Endodermal cell (in vitro differentiated cells): Measurements from ENCODE around the gene CAPNS1. TPM values are rescaled to one million over a fixed set of nuclear protein-coding genes. Genes with fewer than 3 reads are reported as not detected.

Source experiments
- DNase-seq: peaks from one replicate; pipeline ENCODE4 v3.0.0-alpha.2; 2017
- H3K27ac ChIP-seq: 2 replicates; pipeline ENCODE4 v1.5.1; 2013; ENCODE audit warnings: mild to moderate bottlenecking, low read depth, low read length, moderate library complexity
- H3K27me3 ChIP-seq: 2 replicates; pipeline ENCODE4 v1.6.1; 2013; ENCODE audit warnings: mild to moderate bottlenecking, low read length, moderate library complexity; ENCODE audit not compliant: insufficient read depth, control insufficient read depth, poor library complexity, severe bottlenecking
- H3K36me3 ChIP-seq: 2 replicates; pipeline ENCODE4 v1.7.0; 2013; ENCODE audit warnings: mild to moderate bottlenecking, low read length, moderate library complexity; ENCODE audit not compliant: control insufficient read depth, insufficient read depth
- H3K4me1 ChIP-seq: one replicate; pipeline ENCODE4 v1.7.0; 2013; ENCODE audit warnings: low read length; ENCODE audit not compliant: control insufficient read depth, insufficient read depth
- H3K4me3 ChIP-seq: 2 replicates; pipeline ENCODE4 v1.5.1; 2013; ENCODE audit warnings: mild to moderate bottlenecking, low read length, moderate library complexity
- H3K9ac ChIP-seq: 2 replicates; pipeline ENCODE4 v1.6.1; 2013; ENCODE audit warnings: mild to moderate bottlenecking, low read length, moderate library complexity; ENCODE audit not compliant: poor library complexity, severe bottlenecking; ENCODE audit errors: extremely low read depth
- H3K9me3 ChIP-seq: 2 replicates; pipeline ENCODE4 v1.6.1; 2013; ENCODE audit warnings: mild to moderate bottlenecking, low read length, moderate library complexity; ENCODE audit not compliant: control insufficient read depth
- H3K27ac Mint-ChIP-seq: 2 replicates; pipeline ENCODE4 v1.8.0; 2020; ENCODE audit warnings: mixed read lengths
- H3K27me3 Mint-ChIP-seq: 2 replicates; pipeline ENCODE4 v1.8.0; 2021; ENCODE audit warnings: mild to moderate bottlenecking, mixed read lengths; ENCODE audit not compliant: insufficient read depth
- H3K36me3 Mint-ChIP-seq: 2 replicates; pipeline ENCODE4 v1.8.0; 2020; ENCODE audit warnings: low read depth, mixed read lengths
- H3K4me1 Mint-ChIP-seq: 2 replicates; pipeline ENCODE4 v1.8.0; 2020; ENCODE audit warnings: mixed read lengths
- H3K4me3 Mint-ChIP-seq: 2 replicates; pipeline ENCODE4 v1.8.0; 2020; ENCODE audit warnings: mild to moderate bottlenecking, moderate library complexity, mixed read lengths
- H3K9me3 Mint-ChIP-seq: 2 replicates; pipeline ENCODE4 v1.8.0; 2020; ENCODE audit warnings: mild to moderate bottlenecking, mixed read lengths
- CTCF ChIP-seq: fragments of 200-600 bp; sonication (generic); conservative IDR thresholded peaks from 2 replicates; pipeline ENCODE4 v1.5.0; 2021; ENCODE audit warnings: antibody characterized with exemption, mild to moderate bottlenecking
- WGBS, 2 experiments: methylation state at CpG; one replicate each; pipeline versions ENCODE4 v1.1.5 to v1.1.7; 2013; ENCODE audit warnings: missing lambda C conversion rate in 2 of 2, mixed read lengths in 1 of 2; ENCODE audit not compliant: insufficient coverage in 1 of 2, insufficient read length in 1 of 2; 5-methylcytosine and 5-hydroxymethylcytosine counted together
- total RNA-seq, 2 donors: library from RNA; stranded (reverse); fragmentation: NEBNext Ultra II Directional in 1 of 2; extraction: Animal tissue kit (Norgen Biotek cat#: 25700) in 1 of 2; gene quantifications; 2 replicates in 1 of 2; 3 replicates in 1 of 2; pipeline ENCODE4 v1.2.1, GENCODE V29; 2021

The CAPNS1 gene
- total RNA-seq, 2 donors from 2014 or later: 633 to 714 TPM

- no peaks in the 10 kb centered on the region for H3K36me3 Mint-ChIP-seq
- Histone ChIP-seq H3K4me1 (no peaks in the 10 kb centered on the region), H3K9ac (no peak overlapping the region), H3K27ac (no peak overlapping the region), H3K27me3 (no peaks in the 10 kb centered on the region), H3K4me3 (no peak overlapping the region), H3K36me3 (no peaks in the 10 kb centered on the region), H3K9me3 (no peaks in the 10 kb centered on the region)
- H3K9me3 Mint-ChIP-seq: no peaks in the 10 kb centered on the region
- H3K27me3 Mint-ChIP-seq: no peaks in the 10 kb centered on the region
- no peak for DNase-seq
- H3K4me3 Mint-ChIP-seq: no peak overlapping the region
- TF ChIP-seq CTCF: no peak
- WGBS, 2 experiments: 93 to 100% methylated on average over 2 of the region's 2 CpGs
- no peak overlapping the region for H3K27ac Mint-ChIP-seq
- H3K4me1 Mint-ChIP-seq: no peaks in the 10 kb centered on the region
Observed at GRCh38 chr19:36198119-36198518, 58.3 kb downstream of the CAPNS1 start.

Other genes with a start within 250 kb of the CAPNS1 start
- gene NFKBID, start 239.5 kb upstream of the CAPNS1 start, total RNA-seq: 10 to 100 TPM; 20.8 to 24.4 TPM
- 1 to 10 TPM; 1.3 to 1.5 TPM for gene HCST, start 237.5 kb upstream of the CAPNS1 start, total RNA-seq
- not detected for gene TYROBP, start 231.8 kb upstream of the CAPNS1 start, total RNA-seq
- 10 to 100 TPM; 18.7 to 24.3 TPM for gene LRFN3, start 203.7 kb upstream of the CAPNS1 start, total RNA-seq
- 10 to 100 TPM; 12.9 to 14.1 TPM for gene SDHAF1, start 144.9 kb upstream of the CAPNS1 start, total RNA-seq
- 10 to 100 TPM; 17.1 to 19.3 TPM for gene SYNE4, start 131.3 kb upstream of the CAPNS1 start, total RNA-seq
- gene ALKBH6, start 125.9 kb upstream of the CAPNS1 start, total RNA-seq: 10 to 100 TPM; 36.3 to 38.7 TPM
- 10 to 100 TPM; 12.6 to 19.7 TPM for gene CLIP3, start 107.2 kb upstream of the CAPNS1 start, total RNA-seq
- gene THAP8, start 85.8 kb upstream of the CAPNS1 start, total RNA-seq: 1 to 10 TPM; 6.7 to 8.9 TPM
- 10 to 100 TPM; 23.5 to 34.4 TPM for gene WDR62, start 85.2 kb upstream of the CAPNS1 start, total RNA-seq
- not detected for gene OVOL3, start 28.9 kb upstream of the CAPNS1 start, total RNA-seq
- 100 to 1,000 TPM; 102 to 132 TPM for gene POLR2I, start 25.2 kb upstream of the CAPNS1 start, total RNA-seq
- 100 to 1,000 TPM; 189 to 194 TPM for gene TBCB, start 24.6 kb upstream of the CAPNS1 start, total RNA-seq
- 1 to 10 TPM; 1.4 to 2.4 TPM for gene COX7A1, start 12.4 kb downstream of the CAPNS1 start, total RNA-seq
- 1 to 10 TPM; 1.6 to 2.7 TPM for gene ZNF565, start 74.6 kb downstream of the CAPNS1 start, total RNA-seq
- 100 to 1,000 TPM; 105 to 128 TPM for gene ZNF146, start 75.0 kb downstream of the CAPNS1 start, total RNA-seq
- gene ZFP14, start 239.1 kb downstream of the CAPNS1 start, total RNA-seq: 10 to 100 TPM in 1 of 2 donors, 1 to 10 TPM in 1; 9.2 to 11.1 TPM